Psoas muscle (tissue), 8 donors: Measurements from ENCODE around the gene LMF2. TPM values are rescaled to one million over a fixed set of nuclear protein-coding genes. Genes with fewer than 3 reads are reported as not detected.

Experiments
- ATAC-seq, 4 donors: fragments of 200-7000 bp; cut with Tn5 transposase; one replicate each; pipeline ENCODE4 v1.9.1; 2020; ENCODE audit warnings: moderate library complexity in 3 of 4, mild to moderate bottlenecking in 2 of 4
- DNase-seq, 2 donors: peaks; one replicate each; pipeline ENCODE4 v3.0.0-alpha.2; 2020
- H3K27ac ChIP-seq: fragments of 200-600 bp; one replicate; pipeline ENCODE4 v1.8.0; 2022
- H3K27me3 ChIP-seq, 3 donors: fragments of 200-600 bp in 1 of 3; one replicate each; pipeline versions ENCODE4 v1.6.1 to v1.8.0; 2013 to 2022; ENCODE audit warnings: low read length in 2 of 3, mild to moderate bottlenecking in 2 of 3, moderate library complexity in 1 of 3; ENCODE audit not compliant: insufficient read depth in 3 of 3
- H3K36me3 ChIP-seq, 2 donors: fragments of 200-600 bp in 1 of 2; one replicate each; pipeline versions ENCODE4 v1.6.1 to v1.8.0; 2013 to 2022; ENCODE audit warnings: low read depth in 1 of 2, mild to moderate bottlenecking in 1 of 2, moderate library complexity in 1 of 2; ENCODE audit not compliant: insufficient read depth in 1 of 2
- H3K4me1 ChIP-seq: fragments of 200-600 bp; one replicate; pipeline ENCODE4 v1.8.0; 2022
- H3K4me3 ChIP-seq: fragments of 200-600 bp; one replicate; pipeline ENCODE4 v1.8.0; 2022; ENCODE audit warnings: mild to moderate bottlenecking
- H3K9me3 ChIP-seq: fragments of 200-600 bp; one replicate; pipeline ENCODE4 v1.8.0; 2022
- WGBS, 3 donors: extraction: QIAGEN DNeasy Blood & Tissue Kit; methylation state at CpG; one replicate each; pipeline versions ENCODE4 v1.1.6 to v1.1.7; 2013; 5-methylcytosine and 5-hydroxymethylcytosine counted together
- intact Hi-C, 2 donors: fragments of 100-400 bp; cut with DNase I; formaldehyde crosslinking; loops; one replicate each; pipeline versions ENCODE4 v1.11.0 to v1.14.2; 2022
- polyA plus RNA-seq, 3 donors: library from polyadenylated mRNA; stranded (reverse); fragments of 200-250 nt; gene quantifications; one replicate each; pipeline ENCODE4 v1.2.3, GENCODE V29; 2013
- total RNA-seq, 4 donors: library from RNA; stranded (reverse); fragmentation: NEBNext Ultra II Directional in 2 of 4; extraction: Animal tissue kit (Norgen Biotek cat#: 25700) in 2 of 4; gene quantifications; one replicate each; pipeline versions ENCODE4 v1.2.1 to v1.2.4, GENCODE V29; 2021 to 2023
- TF ChIP-seq, protein P1 (sequence below): fragments of 200-600 bp; IDR thresholded peaks from one replicate; pipeline ENCODE4 v1.8.0; 2022; ENCODE audit warnings: antibody characterized with exemption
- donor health status: healthy with polysubstance abuse.
- donor health status: DM: no; HTN: no; CAD: no; lungs with moderate emphysema.
- donor health status: Bipolar disorder and iron deficiency.
- donor health status: healthy.
- donor health status: DM: yes; HTN: yes; CAD: no.
- donor health status: DM: no; HTN: no; CAD: no.
- donor health status: DM: no; HTN: no; CAD: no.
- donor health status: DM: yes; HTN: yes; CAD: no.

The LMF2 gene
- total and polyA plus RNA-seq, 7 donors: 14.9 to 24.1 (median 17.2) TPM

DNA sequence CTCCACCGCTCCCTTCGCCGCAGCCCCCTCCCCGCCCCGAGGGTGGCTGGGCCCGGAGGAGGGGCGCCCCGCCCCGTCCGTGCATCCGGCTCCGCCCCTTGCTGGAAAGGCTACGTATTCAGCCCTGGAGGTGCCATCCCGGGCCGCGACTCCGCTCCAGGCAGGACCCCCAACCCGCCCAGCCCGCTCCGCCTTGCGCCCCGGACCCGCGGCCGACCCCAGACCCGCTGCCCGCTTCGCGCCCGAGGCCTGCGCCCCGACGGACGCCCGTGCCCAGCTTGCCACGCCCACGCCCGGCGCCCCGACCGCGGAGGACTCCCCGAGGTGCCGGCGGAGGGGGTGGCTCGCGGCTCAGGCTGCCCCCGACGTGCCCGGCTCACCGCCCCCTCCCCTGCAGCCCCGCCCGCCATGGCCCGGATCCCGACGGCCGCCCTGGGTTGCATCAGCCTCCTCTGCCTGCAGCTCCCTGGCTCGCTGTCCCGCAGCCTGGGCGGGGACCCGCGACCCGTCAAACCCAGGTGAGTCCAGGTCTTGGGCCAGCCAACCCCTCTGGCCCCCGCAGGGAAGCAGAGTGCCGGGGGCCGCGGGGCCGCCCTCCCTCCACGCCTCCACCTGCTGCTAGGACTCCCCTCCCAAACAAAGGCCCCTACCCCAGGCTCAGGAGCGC is 25.9 kb downstream of the LMF2 start, which contains the start of gene ADM2:
Gene ADM2 (plus strand): TSS at position 104 of the 667 bp plus-strand sequence. CDS start 305 bp downstream, at position 409.
- no peaks in the 10 kb centered on the region for H3K9me3 ChIP-seq
- H3K4me1 ChIP-seq: peaks cover 4% of the 10 kb centered on the region
- DNase-seq: no peak
- H3K27ac ChIP-seq: no peak within 1 kb of the TSS
- whole genome bisulfite sequencing, 3 donors: 2 to 3% (median 3%) methylated on average over 22 to 70 of the region's 70 CpGs
- peak in 1 of 4 donors; percentile 14 for ATAC-seq
- TF ChIP-seq, protein P1, sequence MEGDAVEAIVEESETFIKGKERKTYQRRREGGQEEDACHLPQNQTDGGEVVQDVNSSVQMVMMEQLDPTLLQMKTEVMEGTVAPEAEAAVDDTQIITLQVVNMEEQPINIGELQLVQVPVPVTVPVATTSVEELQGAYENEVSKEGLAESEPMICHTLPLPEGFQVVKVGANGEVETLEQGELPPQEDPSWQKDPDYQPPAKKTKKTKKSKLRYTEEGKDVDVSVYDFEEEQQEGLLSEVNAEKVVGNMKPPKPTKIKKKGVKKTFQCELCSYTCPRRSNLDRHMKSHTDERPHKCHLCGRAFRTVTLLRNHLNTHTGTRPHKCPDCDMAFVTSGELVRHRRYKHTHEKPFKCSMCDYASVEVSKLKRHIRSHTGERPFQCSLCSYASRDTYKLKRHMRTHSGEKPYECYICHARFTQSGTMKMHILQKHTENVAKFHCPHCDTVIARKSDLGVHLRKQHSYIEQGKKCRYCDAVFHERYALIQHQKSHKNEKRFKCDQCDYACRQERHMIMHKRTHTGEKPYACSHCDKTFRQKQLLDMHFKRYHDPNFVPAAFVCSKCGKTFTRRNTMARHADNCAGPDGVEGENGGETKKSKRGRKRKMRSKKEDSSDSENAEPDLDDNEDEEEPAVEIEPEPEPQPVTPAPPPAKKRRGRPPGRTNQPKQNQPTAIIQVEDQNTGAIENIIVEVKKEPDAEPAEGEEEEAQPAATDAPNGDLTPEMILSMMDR: no peak
- no peaks in the 10 kb centered on the region for H3K36me3 ChIP-seq
- H3K27me3 ChIP-seq: peaks cover 0 to 54% (median 26%) of the 10 kb centered on the region in 3 donors
- H3K4me3 ChIP-seq: peak within 1 kb of the TSS; percentile 56
- intact Hi-C loops: no loop called here

DNA sequence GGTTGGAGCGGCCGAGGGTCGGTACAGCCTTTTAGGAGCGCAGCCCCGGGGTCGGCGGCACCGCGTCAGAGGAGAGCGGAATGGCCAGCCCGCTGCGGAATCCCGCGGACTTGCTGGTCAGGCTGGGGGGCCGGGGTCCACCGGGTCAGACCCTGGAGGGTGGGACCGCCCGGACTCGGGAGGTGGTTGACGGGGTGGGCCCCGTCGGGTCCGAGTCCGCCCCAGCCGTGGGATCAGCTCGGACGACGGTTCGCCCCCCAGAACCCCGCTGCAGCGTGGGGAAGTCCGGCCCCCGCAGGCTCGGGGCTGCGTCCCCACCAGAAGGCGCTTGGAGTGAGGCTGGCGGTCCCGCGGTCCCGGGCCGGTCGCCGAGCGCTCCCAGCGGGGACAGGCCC is 26.5 kb downstream of the LMF2 start:
- H3K27me3 ChIP-seq: peaks cover 0 to 54% (median 26%) of the 10 kb centered on the region in 3 donors
- intact Hi-C loops: no loop called here
- 3 to 4% (median 3%) methylated on average over 33 to 45 of the region's 45 CpGs for WGBS, 3 donors

DNA sequence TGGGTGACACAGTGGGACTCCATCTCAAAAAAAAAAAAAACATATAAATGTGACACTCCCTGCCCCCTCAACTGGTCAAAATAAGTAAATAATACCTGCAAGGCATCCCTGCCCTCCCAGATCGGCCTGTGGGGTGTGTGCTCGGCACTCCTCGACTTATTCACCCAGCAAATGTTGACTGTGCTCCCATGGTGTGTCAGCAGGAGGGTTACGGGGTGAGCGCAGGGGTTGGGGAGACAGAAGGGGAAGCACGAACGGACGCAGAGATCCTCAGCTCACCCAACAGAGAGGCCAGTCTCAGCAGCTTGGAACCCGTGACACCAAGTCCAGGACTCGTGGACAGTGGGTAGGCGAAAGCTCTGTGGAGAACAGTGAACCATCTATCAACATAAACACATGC is 27.8 kb downstream of the LMF2 start:
- Histone ChIP-seq H3K4me3 (no peak overlapping the region), H3K27ac (no peak overlapping the region), H3K9me3 (no peaks in the 10 kb centered on the region), H3K27me3 (peaks cover 0 to 54% (median 25%) of the 10 kb centered on the region in 3 donors), H3K4me1 (peaks cover 4% of the 10 kb centered on the region), H3K36me3 (no peaks in the 10 kb centered on the region)
- intact Hi-C loops: no loop called here
- no peak for ATAC-seq
- DNase-seq: no peak
- TF ChIP-seq, protein P1: no peak
- 60 to 74% (median 64%) methylated on average over 11 of the region's 11 CpGs for WGBS, 3 donors

More for the DNA sequence above, 26.5 kb downstream of the LMF2 start:
- Histone ChIP-seq H3K27ac (no peak overlapping the region), H3K4me3 (peak overlapping the region; percentile 56), H3K9me3 (no peaks in the 10 kb centered on the region), H3K36me3 (no peaks in the 10 kb centered on the region), H3K4me1 (peaks cover 4% of the 10 kb centered on the region)
- DNase-seq: no peak
- peak in 2 of 4 donors; percentile 7 to 14 for ATAC-seq
- TF ChIP-seq, protein P1: no peak

DNA sequence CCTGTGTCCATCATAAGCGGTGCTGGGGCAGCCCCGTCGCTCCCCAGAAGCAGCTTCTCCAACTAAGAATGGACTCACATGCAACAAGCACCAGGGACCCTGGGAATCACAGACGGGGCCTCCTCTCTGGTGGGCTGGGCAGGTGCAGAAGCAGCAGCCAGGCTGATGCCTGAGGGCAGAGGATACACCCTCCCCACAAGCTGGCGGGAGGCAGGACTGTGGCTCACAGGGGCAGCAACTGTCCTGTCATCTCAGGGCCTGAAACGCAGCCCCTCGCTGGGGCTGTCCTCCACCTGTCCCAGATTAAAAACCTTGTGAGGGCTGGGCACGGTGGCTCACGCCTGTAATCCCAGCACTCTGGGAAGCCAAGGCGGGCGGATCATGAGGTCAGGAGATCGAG is 29.6 kb downstream of the LMF2 start:
- H3K27ac ChIP-seq: no peak overlapping the region
- DNase-seq (no peak), ATAC-seq (no peak)
- TF ChIP-seq, protein P1: no peak
- H3K9me3 ChIP-seq: no peaks in the 10 kb centered on the region
- no peak overlapping the region for H3K4me3 ChIP-seq
- peaks cover 0 to 39% (median 22%) of the 10 kb centered on the region in 3 donors for H3K27me3 ChIP-seq
- no peaks in the 10 kb centered on the region for H3K36me3 ChIP-seq
- 73 to 82% (median 78%) methylated on average over 12 of the region's 12 CpGs for WGBS, 3 donors
- peaks cover 14% of the 10 kb centered on the region for H3K4me1 ChIP-seq
- intact Hi-C loops: no loop called here
